WTC11 (cell line): Measurements from ENCODE around the gene KCNC3.

ENCODE experiments used
- ATF3 ChIP-seq: sonication (generic); formaldehyde crosslinking; conservative IDR thresholded peaks from 2 replicates; pipeline ENCODE4 v1.8.1; 2022; ENCODE audit warnings: mild to moderate bottlenecking, missing genetic modification reagents
- CREB1 ChIP-seq: sonication (generic); formaldehyde crosslinking; IDR thresholded peaks from 2 replicates; pipeline ENCODE4 v1.8.0; 2023; ENCODE audit warnings: mild to moderate bottlenecking, missing genetic modification reagents
- E2F4 ChIP-seq: sonication (generic); formaldehyde crosslinking; IDR thresholded peaks from 2 replicates; pipeline ENCODE4 v1.8.1; 2022; ENCODE audit warnings: low read depth, mild to moderate bottlenecking, moderate library complexity, missing genetic modification reagents, borderline replicate concordance
- JAZF1 ChIP-seq: fragments of 250-450 bp; sonication (Bioruptor Pico); IDR thresholded peaks from 2 replicates; pipeline ENCODE4 v1.9.0; 2021; ENCODE audit warnings: moderate library complexity, mild to moderate bottlenecking, inconsistent platforms
- OVOL2 ChIP-seq: fragments of 250-450 bp; sonication (Bioruptor Pico); IDR thresholded peaks from 2 replicates; pipeline ENCODE4 v1.9.0; 2021; ENCODE audit warnings: mild to moderate bottlenecking, borderline replicate concordance
- SMAD3 ChIP-seq: sonication (generic); formaldehyde crosslinking; IDR thresholded peaks from 2 replicates; pipeline ENCODE4 v1.8.0; 2022; ENCODE audit warnings: missing genetic modification reagents, mild to moderate bottlenecking, borderline replicate concordance
- SP1 ChIP-seq: sonication (generic); formaldehyde crosslinking; conservative IDR thresholded peaks from 2 replicates; pipeline ENCODE4 v1.8.1; 2022; ENCODE audit warnings: missing genetic modification reagents
- ZNF121 ChIP-seq: sonication (generic); formaldehyde crosslinking; IDR thresholded peaks from 2 replicates; pipeline ENCODE4 v1.8.0; 2023; ENCODE audit warnings: missing genetic modification reagents
- ZNF219 ChIP-seq: sonication (generic); formaldehyde crosslinking; IDR thresholded peaks from 2 replicates; pipeline ENCODE4 v1.8.0; 2023; ENCODE audit warnings: missing genetic modification reagents, mild to moderate bottlenecking, borderline replicate concordance
- ZNF317 ChIP-seq: sonication (generic); formaldehyde crosslinking; IDR thresholded peaks from 2 replicates; pipeline ENCODE4 v1.8.1; 2023; ENCODE audit warnings: low read depth, mild to moderate bottlenecking, moderate library complexity, missing genetic modification reagents, borderline replicate concordance
- TF ChIP-seq, protein P1 (sequence below): fragments of 200-600 bp; IDR thresholded peaks from 2 replicates; pipeline ENCODE4 v1.8.0; 2022; ENCODE audit warnings: antibody characterized with exemption
- TF ChIP-seq, protein P2 (sequence below): sonication (generic); formaldehyde crosslinking; IDR thresholded peaks from 2 replicates; pipeline ENCODE4 v1.8.1; 2022; ENCODE audit warnings: low read depth, missing genetic modification reagents, borderline replicate concordance
- TF ChIP-seq, protein P3 (sequence below): sonication (generic); formaldehyde crosslinking; IDR thresholded peaks from 2 replicates; pipeline ENCODE4 v1.8.0; 2022; ENCODE audit warnings: mild to moderate bottlenecking, missing genetic modification reagents

DNA sequence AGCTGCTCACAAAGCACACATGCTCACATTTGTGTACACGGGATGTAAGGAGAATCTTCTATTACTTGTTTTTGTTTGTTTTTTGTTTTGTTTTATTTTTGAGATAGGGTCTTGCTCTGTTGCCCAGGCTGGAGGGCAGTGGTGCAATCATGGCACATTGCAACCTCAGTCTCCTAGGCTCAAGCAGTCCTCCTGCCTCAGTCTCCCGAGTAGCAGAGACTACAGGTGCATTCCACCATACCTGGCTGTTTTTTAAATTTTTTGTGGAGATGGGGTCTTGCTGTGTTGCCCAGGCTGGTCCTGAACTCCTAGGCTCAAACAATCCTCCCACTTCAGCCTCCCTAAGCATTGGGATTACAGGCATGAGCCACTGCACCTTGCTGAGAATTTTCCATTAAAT lies 41.8 kb downstream of the KCNC3 start:
- no peak for TF ChIP-seq ATF3
- TF ChIP-seq, protein P1, sequence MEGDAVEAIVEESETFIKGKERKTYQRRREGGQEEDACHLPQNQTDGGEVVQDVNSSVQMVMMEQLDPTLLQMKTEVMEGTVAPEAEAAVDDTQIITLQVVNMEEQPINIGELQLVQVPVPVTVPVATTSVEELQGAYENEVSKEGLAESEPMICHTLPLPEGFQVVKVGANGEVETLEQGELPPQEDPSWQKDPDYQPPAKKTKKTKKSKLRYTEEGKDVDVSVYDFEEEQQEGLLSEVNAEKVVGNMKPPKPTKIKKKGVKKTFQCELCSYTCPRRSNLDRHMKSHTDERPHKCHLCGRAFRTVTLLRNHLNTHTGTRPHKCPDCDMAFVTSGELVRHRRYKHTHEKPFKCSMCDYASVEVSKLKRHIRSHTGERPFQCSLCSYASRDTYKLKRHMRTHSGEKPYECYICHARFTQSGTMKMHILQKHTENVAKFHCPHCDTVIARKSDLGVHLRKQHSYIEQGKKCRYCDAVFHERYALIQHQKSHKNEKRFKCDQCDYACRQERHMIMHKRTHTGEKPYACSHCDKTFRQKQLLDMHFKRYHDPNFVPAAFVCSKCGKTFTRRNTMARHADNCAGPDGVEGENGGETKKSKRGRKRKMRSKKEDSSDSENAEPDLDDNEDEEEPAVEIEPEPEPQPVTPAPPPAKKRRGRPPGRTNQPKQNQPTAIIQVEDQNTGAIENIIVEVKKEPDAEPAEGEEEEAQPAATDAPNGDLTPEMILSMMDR, result no peak
- no peak for TF ChIP-seq SP1 (CRISPR knock-in tag)
- no peak for TF ChIP-seq E2F4 (CRISPR knock-in tag)
- TF ChIP-seq ZNF317, result no peak
- no peak for TF ChIP-seq OVOL2 (CRISPR knock-in tag)
- peak; percentile 43; the same call in 1 of the 2 replicates for TF ChIP-seq ZNF121 (CRISPR knock-in tag)
- TF ChIP-seq, protein P2, sequence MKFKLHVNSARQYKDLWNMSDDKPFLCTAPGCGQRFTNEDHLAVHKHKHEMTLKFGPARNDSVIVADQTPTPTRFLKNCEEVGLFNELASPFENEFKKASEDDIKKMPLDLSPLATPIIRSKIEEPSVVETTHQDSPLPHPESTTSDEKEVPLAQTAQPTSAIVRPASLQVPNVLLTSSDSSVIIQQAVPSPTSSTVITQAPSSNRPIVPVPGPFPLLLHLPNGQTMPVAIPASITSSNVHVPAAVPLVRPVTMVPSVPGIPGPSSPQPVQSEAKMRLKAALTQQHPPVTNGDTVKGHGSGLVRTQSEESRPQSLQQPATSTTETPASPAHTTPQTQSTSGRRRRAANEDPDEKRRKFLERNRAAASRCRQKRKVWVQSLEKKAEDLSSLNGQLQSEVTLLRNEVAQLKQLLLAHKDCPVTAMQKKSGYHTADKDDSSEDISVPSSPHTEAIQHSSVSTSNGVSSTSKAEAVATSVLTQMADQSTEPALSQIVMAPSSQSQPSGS (CRISPR knock-in tag), result no peak
- TF ChIP-seq, protein P3, sequence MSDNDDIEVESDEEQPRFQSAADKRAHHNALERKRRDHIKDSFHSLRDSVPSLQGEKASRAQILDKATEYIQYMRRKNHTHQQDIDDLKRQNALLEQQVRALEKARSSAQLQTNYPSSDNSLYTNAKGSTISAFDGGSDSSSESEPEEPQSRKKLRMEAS (CRISPR knock-in tag), result no peak
- TF ChIP-seq SMAD3, result no peak
- no peak for TF ChIP-seq ZNF219
- TF ChIP-seq JAZF1 (CRISPR knock-in tag), result no peak
- no peak for TF ChIP-seq CREB1 (CRISPR knock-in tag)
